Breast epithelium (tissue), 4 donors: ENCODE measurements around the gene RAP2A. TPM values are rescaled to one million over a fixed set of nuclear protein-coding genes. Genes with fewer than 3 reads are reported as not detected.

Source experiments
- DNase-seq, 2 donors: peaks; one replicate each; pipeline ENCODE4 v3.0.0-alpha.2; 2019; ENCODE audit warnings: low spot score in 2 of 2
- H3K27ac ChIP-seq, 2 donors: fragments of 200-600 bp; sonication (generic) in 1 of 2; one replicate each; pipeline ENCODE4 v1.5.1; 2016 to 2019; ENCODE audit warnings: mild to moderate bottlenecking in 1 of 2
- H3K27me3 ChIP-seq, 2 donors: fragments of 200-600 bp; sonication (generic) in 1 of 2; one replicate each; pipeline versions ENCODE4 v1.5.1 to v1.6.0; 2017 to 2019; ENCODE audit warnings: control low read depth in 1 of 2, mild to moderate bottlenecking in 1 of 2
- H3K36me3 ChIP-seq: fragments of 200-600 bp; one replicate; pipeline ENCODE4 v1.5.1; 2019
- H3K4me1 ChIP-seq, 2 donors: fragments of 200-600 bp; sonication (generic); one replicate each; pipeline ENCODE4 v1.5.1; 2016 to 2019; ENCODE audit warnings: control low read depth in 1 of 2
- H3K4me3 ChIP-seq, 3 donors: fragments of 200-600 bp; sonication (generic); 1 replicate in 2 of 3; 2 replicates in 1 of 3; pipeline ENCODE4 v1.5.1; 2016 to 2019; ENCODE audit warnings: mild to moderate bottlenecking in 3 of 3, moderate library complexity in 2 of 3
- H3K9me3 ChIP-seq, 2 donors: fragments of 200-600 bp; sonication (generic) in 1 of 2; one replicate each; pipeline ENCODE4 v1.5.1; 2016 to 2019; ENCODE audit warnings: control low read depth in 1 of 2
- POLR2A ChIP-seq: fragments of 450-650 bp; IDR thresholded peaks from one replicate; pipeline ENCODE4 v1.6.1; 2016; ENCODE audit warnings: antibody characterized with exemption, mild to moderate bottlenecking, moderate library complexity
- POLR2AphosphoS5 ChIP-seq, 3 donors: sonication (generic); formaldehyde crosslinking; IDR thresholded peaks; one replicate each; pipeline ENCODE4 v1.6.1; 2017; ENCODE audit warnings: antibody characterized with exemption in 3 of 3
- intact Hi-C: fragments of 100-400 bp; cut with DNase I; formaldehyde crosslinking; loops from one replicate; pipeline ENCODE4 v1.15.1; 2023; ENCODE audit warnings: low total_unique reads
- total RNA-seq, 3 donors: library from RNA; depleted of rRNA; stranded (reverse); fragments of >200 nt; gene quantifications; one replicate each; pipeline ENCODE4 v1.1.0, GENCODE V29; 2016
- TF ChIP-seq, protein P1 (sequence below), 3 donors: fragments of 450-650 bp; IDR thresholded peaks; one replicate each; pipeline ENCODE4 v1.5.1; 2016 to 2017; ENCODE audit warnings: antibody characterized with exemption in 3 of 3, mild to moderate bottlenecking in 3 of 3, moderate library complexity in 3 of 3

The RAP2A gene
- total RNA-seq, 3 donors from 2014 or later, result 19.0 to 32.8 (median 20.0) TPM

DNA sequence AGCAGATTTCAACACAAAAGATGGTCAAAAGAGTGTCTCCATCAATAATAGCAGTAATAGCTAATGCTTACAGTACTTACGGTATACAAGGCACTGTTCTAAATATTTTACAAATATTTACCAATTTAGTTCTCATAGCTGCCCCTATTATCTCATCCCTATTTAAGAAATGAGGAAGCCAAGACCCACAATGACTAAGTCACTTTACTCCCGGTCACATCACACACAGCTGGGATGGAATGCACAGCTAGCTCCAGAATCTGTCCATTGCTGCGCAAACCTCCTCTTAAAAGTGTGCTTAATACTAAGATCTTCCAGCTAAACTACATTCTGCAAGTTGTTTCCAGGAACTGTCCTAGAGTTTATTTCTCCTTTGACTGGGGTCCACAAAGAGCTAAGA lies 63.4 kb downstream of the RAP2A start:
- Histone ChIP-seq H3K36me3 (no peaks in the 10 kb centered on the region), H3K27ac (no peak overlapping the region), H3K4me3 (no peak overlapping the region), H3K4me1 (no peaks in the 10 kb centered on the region), H3K27me3 (no peaks in the 10 kb centered on the region), H3K9me3 (no peaks in the 10 kb centered on the region)
- TF ChIP-seq POLR2AphosphoS5 (IDR thresholded peaks at IDR 0.05), result no peak
- TF ChIP-seq POLR2A, result no peak
- DNase-seq, result no peak
- intact Hi-C loops, result no loop called here

DNA sequence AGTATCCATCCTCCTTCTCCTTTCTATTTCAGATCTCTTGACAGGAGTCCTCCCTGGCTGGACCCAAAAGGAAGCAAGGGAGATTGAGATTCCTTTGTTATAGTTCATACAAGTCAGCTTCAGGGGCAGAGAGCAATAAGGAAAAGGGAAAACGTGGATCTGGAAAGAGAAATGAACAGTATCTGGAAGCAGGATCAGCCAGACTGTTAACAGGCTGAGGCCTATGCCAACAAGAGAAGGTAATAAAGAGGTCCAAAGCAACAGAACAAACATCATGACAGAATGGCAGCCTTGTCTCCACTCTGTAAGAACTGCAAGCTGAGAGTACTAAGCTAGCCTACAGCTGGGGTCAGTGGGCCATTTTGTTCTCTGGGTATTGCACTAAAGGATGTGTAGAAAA lies 64.5 kb downstream of the RAP2A start:
- DNase-seq, result no peak
- no peak overlapping the region for H3K4me3 ChIP-seq
- no peak overlapping the region for H3K27ac ChIP-seq
- H3K9me3 ChIP-seq, result no peaks in the 10 kb centered on the region
- TF ChIP-seq, protein P1, sequence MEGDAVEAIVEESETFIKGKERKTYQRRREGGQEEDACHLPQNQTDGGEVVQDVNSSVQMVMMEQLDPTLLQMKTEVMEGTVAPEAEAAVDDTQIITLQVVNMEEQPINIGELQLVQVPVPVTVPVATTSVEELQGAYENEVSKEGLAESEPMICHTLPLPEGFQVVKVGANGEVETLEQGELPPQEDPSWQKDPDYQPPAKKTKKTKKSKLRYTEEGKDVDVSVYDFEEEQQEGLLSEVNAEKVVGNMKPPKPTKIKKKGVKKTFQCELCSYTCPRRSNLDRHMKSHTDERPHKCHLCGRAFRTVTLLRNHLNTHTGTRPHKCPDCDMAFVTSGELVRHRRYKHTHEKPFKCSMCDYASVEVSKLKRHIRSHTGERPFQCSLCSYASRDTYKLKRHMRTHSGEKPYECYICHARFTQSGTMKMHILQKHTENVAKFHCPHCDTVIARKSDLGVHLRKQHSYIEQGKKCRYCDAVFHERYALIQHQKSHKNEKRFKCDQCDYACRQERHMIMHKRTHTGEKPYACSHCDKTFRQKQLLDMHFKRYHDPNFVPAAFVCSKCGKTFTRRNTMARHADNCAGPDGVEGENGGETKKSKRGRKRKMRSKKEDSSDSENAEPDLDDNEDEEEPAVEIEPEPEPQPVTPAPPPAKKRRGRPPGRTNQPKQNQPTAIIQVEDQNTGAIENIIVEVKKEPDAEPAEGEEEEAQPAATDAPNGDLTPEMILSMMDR (IDR thresholded peaks at IDR 0.05), result no peak
- TF ChIP-seq POLR2AphosphoS5 (IDR thresholded peaks at IDR 0.05) (no peak), POLR2A (no peak)
- H3K27me3 ChIP-seq, result no peaks in the 10 kb centered on the region
- H3K4me1 ChIP-seq, result no peaks in the 10 kb centered on the region
- H3K36me3 ChIP-seq, result no peaks in the 10 kb centered on the region
- intact Hi-C loops, result no loop called here

DNA sequence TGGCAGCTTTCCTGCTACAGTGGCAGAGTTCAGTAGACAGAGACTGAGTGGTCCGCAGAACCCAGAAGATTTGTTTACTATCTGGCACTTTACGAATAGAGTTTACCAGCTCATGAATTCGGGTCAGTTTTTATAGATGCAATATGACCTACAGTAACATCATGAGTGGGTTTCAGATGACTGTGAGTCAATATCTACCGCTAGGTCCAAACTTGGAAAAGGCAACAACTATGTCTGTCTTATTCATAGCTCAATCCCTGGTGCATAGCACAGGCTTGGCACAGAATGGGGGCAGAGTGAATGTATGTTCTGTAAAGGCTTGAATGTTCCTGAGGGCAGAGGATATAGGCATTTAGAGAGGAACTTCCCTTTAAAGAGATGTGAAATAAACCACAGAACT lies 65.2 kb downstream of the RAP2A start:
- H3K4me1 ChIP-seq, result no peaks in the 10 kb centered on the region
- no peaks in the 10 kb centered on the region for H3K36me3 ChIP-seq
- no peaks in the 10 kb centered on the region for H3K27me3 ChIP-seq
- no peak for DNase-seq
- no peak overlapping the region for H3K27ac ChIP-seq
- TF ChIP-seq POLR2AphosphoS5 (IDR thresholded peaks at IDR 0.05), result no peak
- TF ChIP-seq, protein P1 (IDR thresholded peaks at IDR 0.05), result no peak
- TF ChIP-seq POLR2A, result no peak
- no peak overlapping the region for H3K4me3 ChIP-seq
- no peaks in the 10 kb centered on the region for H3K9me3 ChIP-seq
- intact Hi-C loops, result no loop called here

DNA sequence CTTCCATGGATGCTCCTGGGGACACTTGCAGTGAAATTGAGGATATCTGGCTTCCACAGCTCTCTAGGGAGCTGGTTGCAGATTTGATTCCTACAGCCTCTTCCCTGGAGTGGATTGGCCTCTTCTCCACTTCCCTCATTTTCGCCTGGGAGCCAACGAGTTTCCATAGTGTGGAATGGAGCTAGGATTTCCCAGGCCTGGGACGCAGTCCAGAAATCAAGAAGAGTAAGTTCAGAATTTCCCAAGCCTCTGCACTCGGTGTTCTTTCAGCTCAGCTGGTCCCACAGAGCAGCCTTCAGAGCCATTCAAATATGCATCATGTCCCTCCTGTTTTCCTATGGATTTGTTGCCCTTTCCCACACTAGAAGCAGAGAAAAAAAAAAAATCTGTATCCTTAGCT lies 68.2 kb downstream of the RAP2A start:
- TF ChIP-seq POLR2AphosphoS5 (IDR thresholded peaks at IDR 0.05) (no peak), POLR2A (no peak)
- TF ChIP-seq, protein P1 (IDR thresholded peaks at IDR 0.05), result no peak
- intact Hi-C loops, result no loop called here
- no peak overlapping the region for H3K27ac ChIP-seq
- H3K4me3 ChIP-seq, result no peak overlapping the region
- DNase-seq, result no peak
- no peaks in the 10 kb centered on the region for H3K36me3 ChIP-seq
- no peaks in the 10 kb centered on the region for H3K4me1 ChIP-seq
- H3K9me3 ChIP-seq, result no peaks in the 10 kb centered on the region
- H3K27me3 ChIP-seq, result no peaks in the 10 kb centered on the region

DNA sequence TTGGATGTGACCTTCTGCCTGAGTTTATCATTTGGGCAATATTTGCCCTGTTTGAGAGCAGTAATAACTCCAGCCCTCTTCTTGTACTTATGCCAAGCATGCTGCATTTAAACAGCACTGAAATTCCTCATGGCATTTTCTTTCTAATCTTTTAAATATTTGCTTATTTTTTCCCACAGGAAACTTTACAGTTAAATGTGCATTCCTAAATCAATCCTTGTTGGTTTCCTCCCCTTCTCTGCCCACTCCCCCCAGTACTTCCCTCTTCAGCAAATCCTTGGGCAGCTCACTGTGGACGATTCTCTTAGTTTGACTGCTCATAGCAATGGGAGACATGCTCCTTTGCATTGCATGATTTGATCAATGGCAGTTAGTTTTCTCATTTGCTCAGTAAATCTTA lies 68.7 kb downstream of the RAP2A start:
- no peak overlapping the region for H3K4me3 ChIP-seq
- H3K9me3 ChIP-seq, result no peaks in the 10 kb centered on the region
- H3K27me3 ChIP-seq, result no peaks in the 10 kb centered on the region
- intact Hi-C loops, result no loop called here
- H3K36me3 ChIP-seq, result no peaks in the 10 kb centered on the region
- H3K4me1 ChIP-seq, result no peaks in the 10 kb centered on the region
- no peak for DNase-seq
- no peak overlapping the region for H3K27ac ChIP-seq
- TF ChIP-seq, protein P1 (IDR thresholded peaks at IDR 0.05), result no peak
- no peak for TF ChIP-seq POLR2AphosphoS5 (IDR thresholded peaks at IDR 0.05)
- no peak for TF ChIP-seq POLR2A

DNA sequence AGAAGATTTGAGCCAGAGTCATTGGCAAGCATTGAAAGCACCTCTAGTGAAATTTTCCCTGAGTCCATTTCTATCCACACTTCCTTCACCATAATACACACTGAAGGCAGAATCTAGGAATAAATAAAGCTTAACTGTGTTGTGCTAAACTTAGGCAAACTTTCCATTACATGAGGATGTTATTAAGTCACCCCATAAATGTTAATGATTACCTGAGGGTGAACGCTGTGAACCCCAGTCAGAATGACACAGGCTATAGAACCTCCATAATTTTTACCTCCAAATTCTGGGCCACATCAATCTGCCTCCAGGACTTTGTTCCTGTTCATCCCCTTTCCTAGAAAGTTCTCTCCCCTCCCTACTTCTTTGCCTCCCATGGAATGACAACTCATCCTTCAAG lies 71.0 kb downstream of the RAP2A start:
- no peaks in the 10 kb centered on the region for H3K9me3 ChIP-seq
- TF ChIP-seq POLR2AphosphoS5 (IDR thresholded peaks at IDR 0.05), result no peak
- TF ChIP-seq POLR2A, result no peak
- TF ChIP-seq, protein P1 (IDR thresholded peaks at IDR 0.05), result no peak
- no peak overlapping the region for H3K4me3 ChIP-seq
- DNase-seq, result no peak
- no peaks in the 10 kb centered on the region for H3K4me1 ChIP-seq
- no peak overlapping the region for H3K27ac ChIP-seq
- no peaks in the 10 kb centered on the region for H3K36me3 ChIP-seq
- no peaks in the 10 kb centered on the region for H3K27me3 ChIP-seq
- intact Hi-C loops, result no loop called here
